Small intestine (tissue), 7 donors: ENCODE data around the gene SEH1L. TPM values are rescaled to one million over a fixed set of nuclear protein-coding genes. Genes with fewer than 3 reads are reported as not detected.

ENCODE experiments used
- DNase-seq, 2 donors: peaks; one replicate each; pipeline versions ENCODE4 v3.0.0 to v3.0.0-alpha.2; 2013
- FAIRE-seq: peaks from 2 replicates; lab custom pipeline; 2012; peaks lifted over from hg19 to GRCh38; lab: Jason Lieb, UNC
- H3K27ac ChIP-seq, 3 donors: one replicate each; pipeline ENCODE4 v1.5.1; 2013; ENCODE audit warnings: low read length in 2 of 3, mild to moderate bottlenecking in 2 of 3, control low read depth in 1 of 3, inconsistent platforms in 1 of 3, low read depth in 1 of 3, moderate library complexity in 1 of 3
- H3K27me3 ChIP-seq, 3 donors: one replicate each; pipeline ENCODE4 v1.6.1; 2013; ENCODE audit warnings: low read length in 3 of 3, inconsistent platforms in 1 of 3; ENCODE audit not compliant: control insufficient read depth in 3 of 3, insufficient read depth in 3 of 3
- H3K36me3 ChIP-seq, 3 donors: one replicate each; pipeline ENCODE4 v1.6.1; 2013; ENCODE audit warnings: low read length in 3 of 3, inconsistent platforms in 1 of 3, low read depth in 1 of 3, mild to moderate bottlenecking in 1 of 3, moderate library complexity in 1 of 3; ENCODE audit not compliant: control insufficient read depth in 3 of 3, insufficient read depth in 2 of 3
- H3K4me1 ChIP-seq, 3 donors: one replicate each; pipeline ENCODE4 v1.6.1; 2013; ENCODE audit warnings: low read length in 2 of 3, inconsistent platforms in 1 of 3, low read depth in 1 of 3, mild to moderate bottlenecking in 1 of 3, moderate library complexity in 1 of 3; ENCODE audit not compliant: control insufficient read depth in 3 of 3, insufficient read depth in 2 of 3
- H3K4me3 ChIP-seq, 3 donors: one replicate each; pipeline ENCODE4 v1.5.1; 2013; ENCODE audit warnings: low read length in 3 of 3, control low read depth in 1 of 3, inconsistent platforms in 1 of 3, low read depth in 1 of 3, mild to moderate bottlenecking in 1 of 3, moderate library complexity in 1 of 3
- H3K9me3 ChIP-seq, 2 donors: one replicate each; pipeline ENCODE4 v1.6.1; 2013; ENCODE audit warnings: low read depth in 1 of 2, low read length in 1 of 2; ENCODE audit not compliant: control insufficient read depth in 2 of 2, insufficient read depth in 1 of 2
- WGBS, 3 donors: extraction: QIAGEN DNeasy Blood & Tissue Kit; methylation state at CpG; one replicate each; pipeline ENCODE4 v1.1.7; 2013; 5-methylcytosine and 5-hydroxymethylcytosine counted together
- polyA plus RNA-seq, 4 donors: library from polyadenylated mRNA; stranded (reverse) in 3 of 4; unstranded in 1 of 4; fragments of 200-250 nt in 3 of 4; fragments of 120-200 nt in 1 of 4; gene quantifications; one replicate each; pipeline versions ENCODE4 v1.2.1 to v1.2.3, GENCODE V29; 2013
- donor health status: healthy with polysubstance abuse.
- donor health status: control.
- donor health status: control.
- donor health status: Bipolar disorder and iron deficiency.
- donor health status: healthy.

The SEH1L gene
- polyA plus RNA-seq, 4 donors, result 15.2 to 30.9 (median 18.0) TPM

DNA sequence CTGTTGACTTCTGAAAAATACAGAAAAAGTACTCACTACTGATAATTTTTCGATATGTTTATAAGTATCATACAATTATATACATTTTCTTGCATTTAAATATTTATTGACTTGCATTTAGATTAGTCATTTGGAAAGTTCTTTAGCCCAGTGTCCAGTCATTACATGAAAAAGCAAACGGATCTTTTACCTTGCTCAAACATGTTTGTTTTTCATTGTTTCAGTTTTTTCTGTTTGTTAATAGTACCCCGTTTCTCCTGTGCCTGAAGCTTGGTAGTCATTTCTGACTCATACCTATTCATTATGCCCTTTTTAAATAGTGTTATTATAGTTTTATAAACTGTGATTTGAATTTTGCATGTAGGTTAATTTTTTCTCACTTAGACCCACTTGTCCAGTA lies 71.5 kb downstream of the SEH1L start:
- Histone ChIP-seq H3K27me3 (no peaks in the 10 kb centered on the region), H3K36me3 (peaks cover 5 to 15% (median 6%) of the 10 kb centered on the region in 3 donors), H3K4me1 (peaks cover 0 to 3% (median 0%) of the 10 kb centered on the region in 3 donors), H3K9me3 (peaks cover 0 to 2% of the 10 kb centered on the region in 2 donors), H3K4me3 (no peak overlapping the region), H3K27ac (no peak overlapping the region)
- WGBS, 3 donors, result 61 to 74% (median 73%) methylated on average over 3 of the region's 3 CpGs
- no peak for FAIRE-seq
- DNase-seq, result no peak

DNA sequence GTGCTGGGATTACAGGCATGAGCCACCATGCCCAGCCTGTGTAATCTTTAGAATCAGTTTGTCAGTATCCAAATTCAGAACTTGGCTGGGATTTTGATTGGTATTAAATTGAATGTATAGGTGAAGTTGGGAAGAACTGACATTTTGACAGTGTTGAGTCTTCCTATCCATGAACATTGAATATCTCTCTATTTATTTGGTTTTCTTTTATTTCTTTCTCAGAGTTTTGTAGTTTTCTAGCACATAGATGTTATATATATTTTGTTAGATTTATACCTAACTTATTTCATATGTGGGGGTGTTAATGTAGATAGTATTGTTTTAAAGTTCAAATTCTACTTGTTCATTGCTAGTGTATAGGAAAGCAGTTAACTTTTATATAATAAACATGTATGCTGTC lies 74.8 kb downstream of the SEH1L start:
- DNase-seq (no peak), FAIRE-seq (no peak)
- H3K27ac ChIP-seq, result no peak overlapping the region
- H3K9me3 ChIP-seq, result peaks cover 0 to 2% of the 10 kb centered on the region in 2 donors
- peaks cover 2 to 11% (median 8%) of the 10 kb centered on the region in 3 donors for H3K36me3 ChIP-seq
- H3K27me3 ChIP-seq, result no peaks in the 10 kb centered on the region
- no peak overlapping the region for H3K4me3 ChIP-seq
- H3K4me1 ChIP-seq, result peaks cover 0 to 3% (median 0%) of the 10 kb centered on the region in 3 donors

DNA sequence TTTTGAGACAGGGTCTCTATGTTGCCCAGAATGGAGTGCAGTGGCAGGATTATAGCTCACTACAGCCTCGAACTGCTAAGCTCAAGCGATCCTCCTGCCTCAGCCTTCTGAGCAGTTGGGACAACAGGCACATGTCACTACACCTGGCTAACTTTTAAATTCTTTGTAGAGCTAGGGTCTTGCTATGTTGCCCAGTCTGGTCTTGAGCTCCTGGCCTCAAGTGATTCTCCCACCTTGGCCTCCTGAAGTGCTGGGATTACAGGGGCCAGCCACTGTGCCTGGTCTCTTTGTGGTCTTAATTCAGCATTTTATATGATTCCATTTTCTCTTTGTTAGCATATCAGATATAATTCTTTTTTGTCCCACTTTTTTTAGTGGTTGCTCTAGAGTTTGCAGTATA lies 77.4 kb downstream of the SEH1L start:
- no peak for FAIRE-seq
- Histone ChIP-seq H3K27ac (no peak overlapping the region), H3K27me3 (no peaks in the 10 kb centered on the region), H3K4me1 (no peaks in the 10 kb centered on the region), H3K4me3 (no peak overlapping the region), H3K36me3 (peaks cover 2 to 7% (median 4%) of the 10 kb centered on the region in 3 donors), H3K9me3 (peaks cover 0 to 2% of the 10 kb centered on the region in 2 donors)
- DNase-seq, result no peak
- 97 to 100% (median 97%) methylated on average over 2 of the region's 2 CpGs for WGBS, 3 donors

DNA sequence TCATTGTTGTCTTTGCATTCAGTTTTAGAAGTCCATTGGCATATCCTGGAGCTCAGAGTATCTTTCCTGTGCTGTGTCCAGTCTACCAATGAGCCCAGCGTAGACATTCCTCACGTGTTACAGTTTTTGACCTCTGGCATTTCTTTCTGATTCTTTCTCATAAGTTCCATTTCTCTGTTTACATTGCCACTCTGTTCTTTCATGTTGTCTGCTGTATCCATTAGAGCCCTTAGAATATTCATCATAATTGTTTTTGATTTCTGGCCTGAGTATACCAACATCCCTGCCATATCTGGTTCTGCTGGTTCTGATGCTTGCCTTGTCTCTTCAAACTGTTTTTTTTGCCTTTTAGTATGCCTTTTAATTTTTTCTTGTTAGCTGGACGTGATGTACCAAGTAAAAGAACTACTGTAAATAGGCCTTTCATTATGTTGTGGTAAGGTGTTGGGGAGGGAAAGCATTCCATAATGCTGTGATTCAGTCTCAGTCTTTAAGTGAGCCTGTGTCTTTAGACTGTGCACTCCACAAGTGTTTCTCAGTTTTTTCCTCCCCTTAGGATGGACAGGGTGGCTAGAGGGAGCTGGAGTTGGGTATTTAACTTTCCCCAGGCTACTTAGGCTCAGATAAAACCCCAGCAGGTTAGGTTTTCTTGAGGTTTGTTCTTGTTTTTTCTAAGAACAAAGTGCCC lies 78.9 kb downstream of the SEH1L start:
- Histone ChIP-seq H3K4me1 (no peaks in the 10 kb centered on the region), H3K9me3 (peaks cover 0 to 2% of the 10 kb centered on the region in 2 donors), H3K27ac (no peak overlapping the region), H3K27me3 (no peaks in the 10 kb centered on the region), H3K36me3 (peaks cover 2 to 11% (median 8%) of the 10 kb centered on the region in 3 donors), H3K4me3 (no peak overlapping the region)
- 90 to 96% (median 92%) methylated on average over 3 of the region's 3 CpGs for WGBS, 3 donors
- no peak for DNase-seq
- no peak for FAIRE-seq

DNA sequence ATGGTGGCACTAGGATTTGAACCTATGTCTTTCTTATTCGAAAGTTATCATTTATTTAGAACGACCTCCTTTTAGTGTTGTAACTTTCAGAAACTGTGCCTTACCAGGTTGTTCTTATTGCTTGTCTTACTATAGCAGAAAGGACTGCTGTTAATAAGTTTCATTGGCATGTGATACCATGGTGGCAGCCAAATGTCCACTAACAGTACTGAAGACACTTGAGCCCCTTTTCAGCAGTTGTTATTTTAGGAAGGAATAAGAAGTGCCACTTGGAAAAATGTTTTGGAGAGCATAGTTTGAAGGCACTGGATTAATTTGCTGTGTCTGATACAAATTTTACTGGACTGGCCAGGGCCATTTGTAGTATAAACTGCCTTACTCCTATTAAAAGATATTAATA lies 81.1 kb downstream of the SEH1L start:
- 89 to 98% (median 92%) methylated on average over 2 of the region's 2 CpGs for WGBS, 3 donors
- H3K9me3 ChIP-seq, result no peaks in the 10 kb centered on the region
- H3K4me1 ChIP-seq, result no peaks in the 10 kb centered on the region
- FAIRE-seq, result no peak
- no peak overlapping the region for H3K27ac ChIP-seq
- DNase-seq, result no peak
- H3K36me3 ChIP-seq, result peaks cover 2 to 13% (median 11%) of the 10 kb centered on the region in 3 donors
- no peaks in the 10 kb centered on the region for H3K27me3 ChIP-seq
- H3K4me3 ChIP-seq, result no peak overlapping the region

DNA sequence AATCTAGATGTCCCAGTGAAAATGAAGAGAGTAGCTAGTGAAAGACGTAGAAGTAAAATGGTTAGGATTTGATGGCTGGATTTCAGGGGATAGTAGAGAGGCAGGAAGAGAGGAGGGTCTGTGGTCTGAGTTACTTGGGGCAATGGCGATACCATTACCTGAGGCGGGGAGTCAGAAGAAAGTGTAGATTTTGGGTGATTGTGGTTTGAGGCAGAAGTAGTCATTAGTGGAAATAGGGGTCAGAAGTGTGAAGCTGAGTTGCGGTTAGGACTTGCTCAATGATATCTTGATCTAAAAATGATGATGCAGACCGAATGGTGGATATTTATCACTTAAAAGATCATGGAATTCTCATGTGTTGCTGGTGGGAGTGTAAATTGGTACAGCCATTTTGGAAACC lies 84.4 kb downstream of the SEH1L start:
- Histone ChIP-seq H3K27me3 (no peaks in the 10 kb centered on the region), H3K27ac (no peak overlapping the region), H3K4me1 (no peaks in the 10 kb centered on the region), H3K9me3 (no peaks in the 10 kb centered on the region), H3K36me3 (peaks cover under 1 to 15% (median 12%) of the 10 kb centered on the region in 3 donors), H3K4me3 (no peak overlapping the region)
- FAIRE-seq, result no peak
- no peak for DNase-seq
- 73 to 87% (median 82%) methylated on average over 5 of the region's 5 CpGs for WGBS, 3 donors

DNA sequence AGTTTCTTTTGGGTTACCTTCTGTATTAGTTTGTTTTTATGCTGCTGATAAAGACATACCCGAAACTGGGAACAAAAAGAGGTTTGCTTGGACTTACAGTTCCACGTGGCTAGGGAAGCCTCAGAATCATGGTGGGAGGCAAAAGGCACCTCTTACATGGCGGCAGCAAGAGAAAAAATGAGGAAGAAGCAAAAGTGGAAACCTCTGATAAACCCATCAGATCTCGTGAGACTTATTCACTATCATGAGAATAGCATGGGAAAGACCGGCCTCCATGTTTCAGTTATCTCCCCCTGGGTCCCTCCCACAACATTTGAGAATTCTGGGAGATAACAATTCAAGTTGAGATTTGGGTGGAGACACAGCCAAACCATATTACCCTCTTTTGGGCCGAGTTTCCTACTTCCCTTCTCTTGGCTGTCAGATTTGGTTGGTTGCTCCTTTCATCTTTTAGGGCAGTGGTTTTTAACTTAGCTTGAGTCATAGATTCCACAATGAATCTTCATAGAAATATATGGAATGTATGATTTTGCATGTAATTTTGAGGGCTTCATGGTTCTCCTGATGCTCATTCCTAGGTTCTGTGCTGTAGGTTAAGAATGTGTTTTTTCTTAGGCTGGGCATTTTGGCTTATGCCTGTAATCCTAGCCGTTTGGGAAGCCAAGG lies 87.6 kb downstream of the SEH1L start:
- Histone ChIP-seq H3K9me3 (no peaks in the 10 kb centered on the region), H3K4me3 (no peak overlapping the region)
- no peak for FAIRE-seq

DNA sequence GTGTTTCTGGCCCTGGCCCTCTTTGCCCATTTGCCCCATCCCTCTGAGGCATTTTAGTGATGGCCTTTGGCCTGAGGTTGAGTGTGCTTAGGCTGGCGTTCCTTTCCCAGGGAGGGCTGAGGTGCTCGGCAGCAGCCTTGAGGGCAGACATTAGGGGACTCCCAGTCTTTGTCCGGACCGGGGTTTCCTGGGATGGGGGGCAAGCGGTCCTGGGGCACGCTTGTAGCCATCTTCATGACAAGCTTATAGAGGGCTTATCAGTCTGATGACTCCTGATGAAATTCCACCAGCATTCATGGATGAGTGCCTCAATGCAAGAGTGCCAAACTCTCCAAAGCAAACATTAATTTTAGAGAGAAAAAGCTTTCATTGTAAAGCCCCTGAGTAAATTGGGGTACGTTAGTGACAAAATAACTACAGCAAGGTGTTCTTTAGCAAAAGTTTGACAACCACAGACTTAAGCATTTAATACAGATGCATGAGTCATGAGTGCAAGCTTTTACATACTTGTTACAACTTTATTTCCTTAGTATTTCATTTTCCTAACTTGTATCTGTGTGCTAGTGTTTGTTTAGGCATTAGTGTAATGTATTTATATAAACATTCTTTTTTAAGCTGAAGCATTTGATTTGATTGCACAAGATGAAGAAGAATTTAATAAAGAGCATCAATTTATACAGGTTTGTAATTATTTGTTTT lies 89.0 kb downstream of the SEH1L start:
- no peak overlapping the region for H3K27ac ChIP-seq
- DNase-seq (no peak), FAIRE-seq (no peak)
- no peak overlapping the region for H3K4me3 ChIP-seq
- H3K9me3 ChIP-seq, result no peaks in the 10 kb centered on the region
- H3K36me3 ChIP-seq, result peaks cover 0 to 24% (median 7%) of the 10 kb centered on the region in 3 donors
- H3K27me3 ChIP-seq, result no peaks in the 10 kb centered on the region
- no peaks in the 10 kb centered on the region for H3K4me1 ChIP-seq
- WGBS, 3 donors, result 83 to 97% (median 93%) methylated on average over 7 of the region's 7 CpGs

More for the DNA sequence above, 87.6 kb downstream of the SEH1L start:
- Histone ChIP-seq H3K27me3 (no peaks in the 10 kb centered on the region), H3K36me3 (peaks cover 0 to 25% (median 10%) of the 10 kb centered on the region in 3 donors), H3K27ac (no peak overlapping the region), H3K4me1 (no peaks in the 10 kb centered on the region)
- 93 to 96% (median 94%) methylated on average over 7 of the region's 7 CpGs for WGBS, 3 donors
- no peak for DNase-seq
